HG03354 (cell line): ENCODE data around the gene MYL11.

Experiments used
- ATAC-seq: cut with Tn5 transposase; IDR thresholded peaks from one replicate; pipeline ENCODE4 v1.9.1; 2021; ENCODE audit warnings: mild to moderate bottlenecking; ENCODE audit not compliant: unreplicated experiment, poor library complexity, severe bottlenecking

MYL11 gene

DNA sequence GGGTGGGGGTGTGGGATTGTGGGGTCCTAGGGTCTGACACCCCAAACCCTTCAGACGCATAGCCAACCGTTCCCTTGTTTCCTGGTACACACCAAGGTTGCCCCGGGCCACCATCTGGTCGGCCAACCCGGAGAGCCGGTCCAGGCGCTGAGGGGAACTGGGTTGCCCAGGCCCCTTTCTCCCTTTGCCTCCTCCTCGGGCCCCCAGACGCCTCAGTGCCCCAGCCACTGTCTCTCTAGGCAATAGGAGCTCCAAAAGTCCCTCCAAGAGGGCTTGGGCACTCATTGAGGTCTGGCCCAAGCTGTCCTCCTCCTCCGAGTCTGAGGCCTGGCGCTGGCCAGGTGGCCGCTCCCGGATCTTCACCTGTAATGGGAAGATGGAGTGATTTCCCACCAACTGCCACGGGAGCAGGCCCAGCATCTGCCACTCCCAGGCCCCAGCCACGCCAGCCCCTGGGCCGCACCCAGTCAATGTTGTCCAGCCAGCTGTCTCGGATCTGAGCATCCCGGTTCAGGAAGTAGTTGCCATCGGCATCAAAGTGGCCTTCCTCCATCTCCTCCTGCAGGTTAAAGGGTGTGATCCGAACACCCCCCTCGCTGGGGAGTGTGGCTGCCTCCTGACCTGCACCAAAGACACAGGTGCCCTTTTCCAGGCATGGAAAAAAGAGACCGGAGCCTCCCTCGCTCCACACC is 21.0 kb upstream of the MYL11 start:
- no peak for ATAC-seq

DNA sequence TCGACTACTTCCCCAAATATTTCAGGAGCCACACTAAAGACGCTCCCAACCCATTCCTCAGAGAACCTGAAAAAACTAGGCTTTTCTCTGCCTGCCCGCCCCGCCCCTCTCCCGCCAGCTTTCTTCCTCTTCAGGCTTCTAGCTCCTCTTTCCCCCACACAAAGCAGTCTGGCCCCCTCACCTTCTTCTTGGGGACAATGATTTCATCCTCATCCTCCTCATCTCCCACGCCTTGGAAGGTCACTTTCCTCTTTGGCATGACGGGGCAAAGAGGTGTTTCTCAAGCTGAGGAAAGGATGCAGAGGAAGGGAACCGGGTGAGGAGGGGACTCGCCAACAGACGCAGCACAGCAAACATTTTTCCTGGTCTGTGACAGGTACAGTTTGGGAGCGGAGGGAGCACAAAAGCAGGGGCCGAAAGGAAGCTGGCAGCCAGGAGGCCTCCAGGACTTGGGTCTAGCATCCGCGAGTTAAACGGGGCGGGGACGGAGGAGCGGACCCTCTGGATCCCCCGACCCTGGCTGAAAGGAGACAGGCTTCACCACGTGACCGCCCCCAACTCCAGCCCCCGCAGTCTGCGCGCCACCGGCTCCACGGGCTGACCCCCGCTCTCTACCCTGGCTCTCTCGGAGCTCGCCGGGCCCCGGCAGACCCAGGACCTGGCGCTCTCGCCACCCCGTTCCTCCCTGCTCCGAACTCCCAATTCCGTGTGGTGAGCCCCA is 20.0 kb upstream of the MYL11 start:
- ATAC-seq: peak; percentile 20

DNA sequence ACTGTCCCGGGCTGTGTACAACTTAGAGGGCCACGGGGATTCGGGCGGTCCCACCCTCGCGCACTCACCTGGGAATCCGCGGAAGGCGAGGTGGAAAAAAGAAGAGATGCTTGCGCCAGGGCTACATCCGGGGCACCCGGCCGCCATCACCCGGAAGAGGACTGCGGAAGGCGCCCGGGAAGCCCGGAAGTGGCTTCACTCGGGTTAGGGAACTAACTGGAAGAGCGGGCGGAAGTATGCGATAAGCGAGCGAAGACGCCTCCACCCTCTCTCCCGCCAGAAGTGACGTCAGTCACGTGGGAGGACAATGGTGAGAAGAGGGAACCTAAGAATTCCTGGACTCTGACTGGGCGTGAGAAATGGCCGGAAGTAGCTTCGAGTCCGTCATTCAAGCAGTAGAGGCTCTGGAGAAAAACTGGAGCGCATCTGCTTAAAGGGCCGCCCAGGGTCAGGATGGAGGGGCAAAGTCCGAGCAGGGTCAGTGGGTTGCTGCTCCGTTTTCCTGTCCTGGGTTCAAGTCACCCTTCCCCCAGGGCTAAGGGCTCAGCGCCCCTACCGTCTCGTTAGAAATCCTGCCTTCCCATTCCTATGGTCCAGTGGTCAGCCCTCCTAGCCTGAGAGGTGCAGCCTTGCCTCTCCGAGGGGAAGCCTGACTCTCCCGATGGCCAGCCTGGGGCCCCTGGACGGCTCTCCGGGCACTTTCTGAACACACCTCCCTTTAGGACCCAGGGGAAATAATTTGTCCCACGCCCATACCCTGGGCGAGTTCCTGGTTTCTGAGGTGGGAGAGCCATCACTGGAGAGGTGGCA is 19.3 kb upstream of the MYL11 start, which contains the start of gene CD2BP2:
TSS of gene CD2BP2 (minus strand) at position 165 of the 810 bp plus-strand sequence. CDS start 627 bp downstream, outside the sequence.
- ATAC-seq: peak; percentile 61

DNA sequence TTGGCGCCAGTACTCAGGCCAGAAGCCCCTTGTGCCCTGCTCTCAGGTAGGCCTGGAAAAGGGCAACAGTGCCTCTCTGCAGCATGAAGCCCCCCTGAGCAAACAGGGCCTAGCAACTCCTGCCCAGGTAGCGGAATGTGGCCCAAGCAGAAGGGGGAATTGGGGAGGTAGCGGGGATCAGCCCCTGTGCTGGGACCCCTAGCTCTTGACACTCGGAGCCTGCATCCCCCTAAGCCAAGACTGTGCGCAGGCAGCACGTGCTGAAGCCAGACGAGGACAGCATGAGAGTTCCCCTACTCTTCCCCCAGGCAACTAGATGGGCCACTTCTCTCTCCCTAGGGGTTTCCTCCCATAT is 18.7 kb upstream of the MYL11 start:
- no peak for ATAC-seq

DNA sequence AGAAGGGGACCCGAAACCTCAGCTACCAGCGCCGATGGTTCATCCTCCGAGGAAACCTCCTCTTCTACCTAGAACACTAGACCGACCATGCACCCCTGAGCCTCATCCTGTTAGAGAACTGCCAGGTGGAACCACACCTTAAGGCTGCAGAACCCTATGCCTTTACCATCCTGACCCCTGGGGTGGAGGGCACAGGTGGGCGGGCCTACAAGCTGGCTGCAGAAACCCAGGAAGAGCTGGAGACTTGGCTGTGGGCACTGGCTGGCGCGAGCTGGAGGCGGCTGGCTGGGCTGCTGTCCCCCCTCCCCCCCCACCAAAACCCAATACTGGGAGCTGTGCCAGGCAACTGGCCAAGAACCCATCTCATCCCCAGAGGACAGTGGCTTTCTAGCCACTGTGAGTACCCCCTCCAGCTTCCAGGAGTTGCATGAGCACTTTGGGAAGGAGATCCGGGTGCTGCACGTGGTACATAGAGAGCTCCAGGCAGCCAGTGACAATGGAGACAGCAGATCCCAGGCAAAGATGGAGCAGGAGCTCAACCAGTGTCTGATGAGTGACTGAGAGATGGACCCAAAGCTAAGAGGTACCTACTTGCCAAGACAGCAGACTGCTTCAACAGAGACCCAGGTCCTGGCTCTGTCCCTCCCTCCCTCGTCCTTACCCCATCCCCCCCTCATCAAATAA is 18.1 kb upstream of the MYL11 start:
- ATAC-seq: no peak

DNA sequence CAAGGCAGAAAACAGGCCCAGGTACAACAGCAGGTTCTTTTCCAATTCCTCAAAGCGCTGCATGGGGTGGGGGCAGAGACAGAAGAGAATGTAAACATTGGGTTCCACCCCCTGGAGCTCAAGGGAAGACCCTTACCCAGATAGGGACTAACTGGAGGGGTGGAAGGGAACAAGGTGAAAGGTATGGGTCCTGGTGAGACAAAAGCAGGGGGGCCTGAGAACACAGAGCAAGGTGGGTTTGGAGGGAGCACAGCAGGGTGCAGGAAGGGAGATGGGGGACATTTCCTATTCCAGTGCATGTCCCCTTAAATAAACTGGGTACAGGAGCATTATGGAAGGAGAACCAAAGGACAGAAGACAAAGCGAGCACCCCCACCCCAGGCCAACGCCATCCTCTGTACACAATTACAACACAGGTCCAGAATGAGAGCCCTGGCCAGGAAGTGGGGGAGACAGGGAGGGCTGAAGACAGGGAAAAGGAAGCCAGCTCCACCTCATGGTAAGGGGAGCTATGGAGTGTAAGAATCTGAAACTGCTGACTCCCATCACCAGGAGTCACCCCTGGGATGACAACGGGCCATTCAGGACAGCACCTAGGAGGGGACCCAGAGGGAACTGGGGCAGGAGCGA is 17.4 kb upstream of the MYL11 start:
- no peak for ATAC-seq

DNA sequence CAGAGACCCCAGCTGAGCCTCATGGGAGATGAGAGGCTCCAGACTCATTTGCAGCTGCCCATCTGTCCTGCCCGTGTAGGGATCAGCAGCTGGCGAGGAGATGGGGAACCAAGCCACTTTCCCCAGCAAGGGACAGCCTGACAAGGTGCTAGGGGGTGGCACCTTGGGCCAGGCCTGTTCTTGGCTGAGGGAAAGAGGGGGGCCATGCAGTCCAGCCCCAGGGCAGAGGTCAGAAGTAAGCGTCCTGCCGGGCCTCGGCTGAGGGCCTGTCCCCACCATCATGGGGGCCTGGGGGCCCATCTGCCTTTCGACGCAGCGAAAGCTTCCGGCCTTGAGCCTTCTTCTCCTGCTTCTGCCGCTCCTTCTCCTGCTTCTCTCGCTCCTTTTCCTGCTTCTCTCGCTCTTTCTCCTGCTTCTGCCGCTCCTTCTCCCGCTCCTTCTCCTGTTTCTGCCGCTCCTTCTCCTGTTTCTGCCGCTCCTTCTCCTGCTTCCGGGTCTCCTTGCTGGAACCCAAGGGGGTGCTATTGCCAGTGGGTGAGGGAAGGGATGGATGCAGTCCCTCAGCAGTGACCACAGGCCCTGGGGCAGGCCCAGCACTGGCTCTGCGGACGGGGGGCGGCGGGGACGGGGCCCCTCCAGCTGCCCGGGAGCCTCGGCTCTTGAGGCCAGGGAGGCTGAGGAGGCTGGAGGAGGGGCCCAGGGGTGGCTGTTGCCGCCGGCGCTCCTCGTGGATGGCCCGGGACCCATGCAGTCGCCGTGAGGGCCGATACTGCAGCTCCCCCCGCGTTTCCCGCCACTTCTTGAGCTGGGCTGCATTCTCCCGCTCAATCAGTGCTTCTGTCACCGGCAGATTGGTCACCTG is 16.7 kb upstream of the MYL11 start:
- ATAC-seq: no peak

DNA sequence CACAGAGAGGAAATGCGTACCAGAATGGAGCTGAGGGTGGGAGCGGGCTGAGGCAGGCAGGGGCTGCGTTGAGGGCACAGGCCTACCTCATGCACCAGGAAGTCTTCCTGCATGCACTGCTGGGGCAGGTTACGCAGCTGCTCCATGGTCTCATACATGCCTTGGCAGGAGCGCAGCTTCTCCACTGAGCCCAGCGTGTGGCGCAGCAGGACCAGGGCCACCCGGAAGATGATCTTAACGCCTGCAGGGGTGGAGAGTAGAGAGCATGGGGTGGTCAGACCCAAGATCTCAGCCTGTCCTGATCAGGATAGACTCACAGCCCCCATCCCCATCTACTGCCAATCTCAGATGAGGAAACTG is 16.0 kb upstream of the MYL11 start:
- no peak for ATAC-seq

DNA sequence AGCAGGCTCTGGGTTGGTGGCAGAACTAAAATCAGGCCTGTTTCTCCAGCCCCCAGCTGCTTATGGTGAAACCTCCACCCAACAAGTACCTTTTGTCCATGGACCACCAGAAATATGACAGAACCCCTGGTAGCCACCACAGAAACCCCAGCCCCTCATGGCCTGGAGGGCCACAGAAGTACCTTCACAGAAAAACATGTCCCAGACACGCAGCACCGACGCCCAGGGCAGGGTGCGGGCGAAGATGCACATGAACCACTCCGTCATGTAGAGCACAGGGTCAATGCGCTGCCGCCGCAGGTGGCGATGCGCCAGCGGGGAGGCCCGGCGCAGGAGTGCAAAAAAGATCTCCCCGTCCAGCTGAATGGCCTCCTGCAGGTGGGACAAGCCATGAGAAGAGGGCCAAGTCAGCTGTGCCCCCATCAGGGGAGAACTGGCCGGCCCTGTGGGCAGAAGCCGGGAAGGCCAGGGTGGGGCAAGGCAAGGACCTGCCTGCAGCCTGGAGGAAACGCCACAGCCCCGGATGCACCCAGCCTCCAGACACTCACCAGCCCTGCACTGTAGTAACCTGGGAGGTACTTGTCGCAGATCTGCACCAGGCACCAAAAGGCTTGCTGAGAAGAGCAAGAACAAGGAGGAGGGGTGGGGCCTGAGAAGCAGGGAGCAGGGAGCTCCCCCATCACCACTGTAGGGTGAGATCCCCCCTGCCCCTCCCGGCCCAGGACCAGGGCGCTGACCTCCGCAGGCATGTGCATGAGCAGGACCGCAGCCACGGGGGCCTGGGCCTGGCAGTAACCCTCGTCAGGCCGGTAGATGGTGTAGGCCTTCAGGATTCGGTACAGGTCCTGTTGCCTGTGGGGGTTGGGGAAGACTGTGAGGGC is 15.4 kb upstream of the MYL11 start:
- ATAC-seq: no peak

DNA sequence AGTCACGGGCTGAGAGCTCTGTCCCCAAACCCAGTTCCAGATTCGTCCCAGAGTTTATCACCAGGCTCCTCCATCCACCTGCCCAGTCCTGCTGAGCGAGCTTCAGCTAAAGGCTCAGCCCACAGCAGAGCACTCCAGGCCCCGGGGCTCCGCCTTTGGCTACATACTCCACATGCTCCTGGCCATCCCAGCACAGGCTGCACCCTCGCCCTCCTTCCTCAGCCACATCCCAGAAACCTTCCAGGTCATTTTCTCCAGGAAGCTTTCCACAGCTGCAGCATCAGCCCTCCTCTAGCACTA is 14.8 kb upstream of the MYL11 start:
- ATAC-seq: no peak

DNA sequence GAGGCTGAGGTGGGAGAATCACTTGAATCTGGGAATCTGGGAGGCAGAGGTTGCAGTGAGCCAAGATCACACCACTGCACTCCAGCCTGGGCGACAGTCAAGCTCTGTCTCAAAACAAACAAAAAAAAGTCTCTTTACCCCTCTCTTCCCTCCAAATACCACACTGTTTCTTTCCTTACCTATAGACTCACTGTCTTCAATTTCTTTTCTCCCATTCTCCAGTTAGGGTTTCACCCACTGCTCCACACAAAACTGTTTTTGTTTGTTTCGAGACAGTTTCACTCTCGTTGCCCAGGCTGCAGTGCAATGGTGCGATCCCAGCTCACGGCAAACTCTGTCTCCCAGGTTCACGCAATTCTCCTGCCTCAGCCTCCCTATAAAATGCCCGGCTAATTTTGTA is 13.4 kb upstream of the MYL11 start:
- no peak for ATAC-seq

DNA sequence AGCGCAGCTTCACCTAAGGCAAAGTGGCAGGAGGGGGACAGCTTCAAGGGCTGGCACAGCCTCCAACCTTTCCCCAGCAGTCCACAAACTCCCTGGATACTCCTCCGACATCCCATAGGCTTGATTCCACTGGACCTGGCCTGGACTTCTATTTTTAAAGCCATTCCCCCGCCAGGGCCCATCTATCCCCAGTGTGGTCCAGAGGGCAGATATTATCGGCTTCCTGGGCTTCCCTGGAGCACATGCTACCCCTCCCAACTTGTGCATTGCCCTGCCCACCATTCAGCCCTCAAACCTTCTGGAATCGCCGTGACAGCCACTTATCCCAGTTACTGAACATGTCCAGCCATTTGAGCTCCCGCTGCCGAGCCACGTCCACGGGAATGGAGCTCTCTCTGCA is 9.4 kb upstream of the MYL11 start:
- ATAC-seq: no peak

DNA sequence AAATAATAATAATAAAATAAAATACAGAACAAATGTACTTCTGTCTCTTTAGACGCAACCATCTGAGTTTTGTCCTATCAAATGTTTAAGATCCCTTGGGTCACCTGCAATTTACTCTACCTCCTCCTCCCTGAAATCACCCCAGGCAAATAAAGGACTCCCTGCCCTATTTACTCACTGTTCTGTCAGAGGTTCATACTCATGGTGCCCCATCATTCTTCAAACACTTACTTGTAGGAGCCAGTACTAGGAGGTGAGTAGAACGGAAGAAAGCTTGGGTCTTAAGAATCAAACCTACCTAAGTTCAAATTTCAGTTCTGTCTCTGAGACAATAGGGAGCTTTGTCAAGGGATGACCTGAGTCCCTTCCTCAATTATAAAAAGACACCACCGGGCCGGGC is 8.1 kb upstream of the MYL11 start:
- no peak for ATAC-seq

DNA sequence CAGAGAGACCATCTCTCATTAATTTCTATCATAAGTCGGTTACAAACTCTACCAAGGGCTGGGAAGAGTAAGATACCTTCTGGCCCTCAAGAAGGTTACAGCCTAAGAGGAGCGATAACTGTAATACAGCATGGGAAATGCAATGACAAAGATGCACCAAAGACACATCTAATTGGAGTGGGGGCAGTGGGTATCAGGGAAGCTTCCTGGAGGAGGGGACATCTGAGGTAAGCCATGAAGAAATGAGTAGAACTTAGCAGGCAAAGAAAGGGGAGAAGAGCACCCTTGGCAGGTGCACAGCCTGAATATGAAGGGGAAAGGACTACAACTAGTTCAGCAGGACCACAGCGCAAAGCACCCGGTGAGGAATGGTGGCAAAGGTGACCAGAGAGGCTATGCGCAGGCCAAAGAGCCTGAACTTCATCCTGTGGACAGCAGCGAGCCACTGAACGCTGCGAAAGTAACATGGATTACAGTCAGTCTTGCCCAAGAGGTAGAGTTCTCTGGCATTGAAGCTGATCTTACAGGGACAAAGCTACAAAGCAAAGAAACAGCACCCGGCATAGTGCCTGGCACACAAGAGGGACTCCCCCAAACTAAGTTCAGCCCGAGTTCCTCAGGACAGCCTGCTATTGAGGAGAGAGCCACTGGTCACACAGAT is 7.1 kb upstream of the MYL11 start:
- ATAC-seq: no peak

DNA sequence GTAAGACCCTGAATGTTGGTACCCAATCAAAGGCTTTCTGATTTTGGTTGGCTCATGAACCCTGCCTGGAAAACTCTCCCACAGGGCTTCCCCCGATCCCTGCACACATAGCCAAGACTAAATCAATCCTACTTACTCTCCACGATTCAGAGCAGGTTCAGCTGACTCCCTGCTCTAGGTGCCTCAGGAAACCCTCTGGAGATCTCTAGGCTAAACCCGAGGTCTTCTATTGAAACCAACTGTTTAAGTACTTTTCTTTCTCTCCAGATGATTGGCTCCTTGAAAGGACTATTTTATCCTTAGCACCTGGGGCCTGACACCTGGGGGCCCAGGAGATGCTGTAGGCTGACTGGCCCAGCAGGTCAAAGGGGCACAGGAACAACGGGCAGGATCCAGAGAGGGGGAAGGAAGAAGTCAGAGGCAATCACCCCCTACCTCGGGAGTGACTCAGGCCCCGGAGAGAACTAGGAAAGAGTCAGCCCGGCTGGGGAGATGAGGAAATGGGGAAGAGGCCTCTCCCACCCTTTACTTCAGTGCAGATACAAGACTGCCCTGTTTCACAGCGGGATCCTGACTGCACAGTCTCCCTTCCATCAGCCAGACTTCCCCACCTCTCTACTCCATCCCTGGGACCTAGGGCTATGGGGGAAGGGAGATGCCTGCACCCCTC is 6.3 kb upstream of the MYL11 start:
- no peak for ATAC-seq

DNA sequence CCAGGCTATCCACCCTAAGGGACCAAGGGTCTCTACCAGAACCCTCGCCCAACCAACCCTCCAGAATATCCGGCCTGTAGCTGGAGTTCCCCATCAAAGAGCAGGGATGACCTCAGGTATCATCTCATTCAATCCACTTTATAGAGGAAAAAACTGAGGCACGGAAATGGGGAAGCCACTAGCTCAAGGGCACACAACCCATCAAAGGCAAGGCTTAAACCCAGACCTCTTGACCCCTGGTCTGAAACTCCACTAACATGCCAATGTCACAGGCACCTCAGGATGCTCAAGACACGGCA is 5.9 kb upstream of the MYL11 start:
- no peak for ATAC-seq
